Measurements from ENCODE around the gene HEATR5B.

DNA sequence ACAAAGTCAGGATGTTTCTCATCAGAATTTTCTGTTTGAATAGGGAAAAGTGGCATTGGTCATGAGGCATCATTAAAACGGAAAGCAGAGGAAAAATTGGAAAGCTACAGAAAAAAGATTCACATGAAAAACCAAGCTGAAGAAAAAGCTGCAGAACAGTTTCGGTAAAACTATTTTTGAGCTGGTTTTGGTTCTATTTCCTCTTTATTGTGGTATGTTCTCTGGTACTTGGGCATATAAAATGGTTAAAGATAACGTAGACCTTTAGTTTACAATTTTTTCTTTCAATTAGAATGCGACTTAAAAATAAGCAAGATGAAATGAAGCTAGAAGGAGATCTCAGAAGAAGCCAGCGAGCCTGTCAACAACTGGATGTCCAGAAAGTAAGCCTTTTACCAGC lies 7.7 kb upstream of the HEATR5B start:
- TF ChIP-seq GATA2 (IDR thresholded peaks at IDR 0.05; ENCODE audit: low read depth, low read length) = no peak
- no peak for TF ChIP-seq GATA3 (IDR thresholded peaks at IDR 0.05; ENCODE audit: low read depth, low read length)
